ENCODE data around the gene ZFP1. TPM values are rescaled to one million over a fixed set of nuclear protein-coding genes. Genes with fewer than 3 reads are reported as not detected.
A peak's percentile ranks its signal among the peaks of the same experiment; 100 is the strongest.

Gene ZFP1
- total and polyA plus RNA-seq, 7 donors = 0.60 to 17.5 (median 9.2) TPM

DNA sequence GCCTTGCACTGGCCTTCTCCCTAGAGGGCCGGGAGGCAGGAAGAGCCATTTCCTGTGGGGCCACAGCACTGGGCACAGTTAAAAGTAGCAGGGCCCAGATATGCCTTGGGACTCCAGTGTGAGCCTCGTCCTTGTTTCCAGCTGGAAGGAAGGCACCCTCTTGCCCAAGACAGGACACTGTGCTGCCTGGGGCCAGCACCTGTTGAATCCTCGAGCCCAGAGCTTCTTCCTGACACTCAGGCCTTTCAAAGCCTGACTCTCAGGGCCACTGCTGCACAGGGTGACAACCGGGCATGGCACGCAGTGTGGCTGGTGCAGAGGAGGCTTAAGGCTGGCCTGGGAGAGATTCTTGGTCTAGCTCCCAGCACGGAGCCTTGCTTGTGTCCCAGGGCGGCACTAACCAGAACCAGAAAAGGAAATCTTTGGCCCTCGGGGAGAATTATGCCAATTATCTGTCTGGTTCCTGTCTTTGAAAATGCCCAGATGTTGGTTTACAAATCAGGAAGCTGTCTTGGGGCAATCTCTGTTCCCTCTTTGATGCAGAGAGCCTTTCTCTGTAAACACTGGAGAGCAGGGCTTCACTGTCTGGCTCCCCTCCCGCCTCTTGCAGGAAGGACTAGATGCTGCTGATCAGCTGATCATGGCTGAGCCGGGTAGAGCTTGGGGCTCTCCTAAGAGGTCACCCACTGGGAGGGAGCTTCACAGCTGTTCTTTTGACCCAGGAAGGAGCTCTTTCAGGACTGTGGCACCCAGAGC lies 42.8 kb upstream of the ZFP1 start:
- Histone ChIP-seq H3K4me3 (no peak overlapping the region), H3K9me3 (no peaks in the 10 kb centered on the region), H3K4me1 (peaks cover 0 to 86% (median 70%) of the 10 kb centered on the region in 4 donors), H3K36me3 (no peaks in the 10 kb centered on the region), H3K27me3 (no peaks in the 10 kb centered on the region), H3K27ac (peak overlapping the region; percentile 77 to 92 (median 88))
- TF ChIP-seq, protein P1, sequence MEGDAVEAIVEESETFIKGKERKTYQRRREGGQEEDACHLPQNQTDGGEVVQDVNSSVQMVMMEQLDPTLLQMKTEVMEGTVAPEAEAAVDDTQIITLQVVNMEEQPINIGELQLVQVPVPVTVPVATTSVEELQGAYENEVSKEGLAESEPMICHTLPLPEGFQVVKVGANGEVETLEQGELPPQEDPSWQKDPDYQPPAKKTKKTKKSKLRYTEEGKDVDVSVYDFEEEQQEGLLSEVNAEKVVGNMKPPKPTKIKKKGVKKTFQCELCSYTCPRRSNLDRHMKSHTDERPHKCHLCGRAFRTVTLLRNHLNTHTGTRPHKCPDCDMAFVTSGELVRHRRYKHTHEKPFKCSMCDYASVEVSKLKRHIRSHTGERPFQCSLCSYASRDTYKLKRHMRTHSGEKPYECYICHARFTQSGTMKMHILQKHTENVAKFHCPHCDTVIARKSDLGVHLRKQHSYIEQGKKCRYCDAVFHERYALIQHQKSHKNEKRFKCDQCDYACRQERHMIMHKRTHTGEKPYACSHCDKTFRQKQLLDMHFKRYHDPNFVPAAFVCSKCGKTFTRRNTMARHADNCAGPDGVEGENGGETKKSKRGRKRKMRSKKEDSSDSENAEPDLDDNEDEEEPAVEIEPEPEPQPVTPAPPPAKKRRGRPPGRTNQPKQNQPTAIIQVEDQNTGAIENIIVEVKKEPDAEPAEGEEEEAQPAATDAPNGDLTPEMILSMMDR (IDR thresholded peaks at IDR 0.05) = no peak
- TF ChIP-seq POLR2AphosphoS5 (IDR thresholded peaks at IDR 0.05) (peak; percentile 87 to 95 (median 90)), EP300 (IDR thresholded peaks at IDR 0.05) (peak in 3 of 4 donors; percentile 65 to 82 (median 77))
- intact Hi-C loops (cut with DNase I) = loop anchor here (2.0 to 10.0 kb wide), 2 partner anchors 45 to 61 kb away; no protein-coding TSS in a partner anchor
- WGBS, 2 donors = 53 to 76% methylated on average over 10 of the region's 10 CpGs
- peak; percentile 97 for DNase-seq

DNA sequence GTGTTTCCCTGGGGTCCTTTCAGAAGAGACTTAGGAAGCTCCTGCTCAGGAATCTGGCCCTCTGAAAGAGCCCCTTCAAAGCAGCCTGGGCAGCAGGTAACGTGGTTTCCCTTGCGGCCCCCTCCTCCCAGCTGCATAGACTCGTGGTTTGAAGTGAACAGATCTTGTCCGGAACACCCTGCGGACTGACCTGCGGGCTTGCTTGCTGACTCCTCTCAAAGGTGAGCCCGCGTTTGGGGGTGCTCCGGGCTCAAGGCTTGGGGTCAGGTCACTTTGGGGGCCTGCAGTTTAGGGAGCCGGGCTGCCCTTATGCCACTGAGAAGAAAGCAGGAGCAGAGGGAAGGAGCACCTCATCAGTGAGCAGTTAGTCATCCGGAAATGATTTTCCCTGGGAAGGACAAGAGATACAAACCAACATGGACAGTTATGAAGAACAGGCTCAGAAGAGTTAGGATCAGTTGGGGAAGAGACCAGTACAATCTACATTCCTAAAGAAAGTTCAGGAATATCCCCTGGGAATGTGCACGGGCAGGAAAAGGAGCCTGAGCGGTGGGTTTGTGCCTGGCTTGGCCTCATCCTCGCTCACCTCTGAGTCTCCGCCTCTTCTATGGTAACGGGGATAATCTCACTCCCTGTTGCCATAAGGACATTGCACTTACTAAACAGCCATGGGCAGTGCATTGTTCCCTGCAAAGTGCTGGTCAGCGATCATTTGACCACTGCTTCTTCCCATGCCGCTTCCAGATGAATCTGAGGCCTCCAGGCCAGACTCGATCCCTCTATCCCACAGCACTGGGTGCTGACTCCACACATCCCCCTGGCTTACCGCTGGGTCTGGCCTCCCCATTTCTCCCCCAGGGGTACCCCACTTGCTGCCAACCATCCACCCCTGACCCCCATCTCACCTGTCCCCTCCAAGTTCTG lies 41.7 kb upstream of the ZFP1 start:
- 91 to 94% methylated on average over 20 of the region's 20 CpGs for WGBS, 2 donors
- H3K27me3 ChIP-seq = no peaks in the 10 kb centered on the region
- intact Hi-C loops (cut with DNase I) = loop anchor here (10.0 kb wide), 1 partner anchor 62 kb away; no protein-coding TSS in a partner anchor
- TF ChIP-seq POLR2AphosphoS5 (IDR thresholded peaks at IDR 0.05) (no peak), POLR2A (IDR thresholded peaks at IDR 0.05) (no peak), EP300 (IDR thresholded peaks at IDR 0.05) (no peak)
- TF ChIP-seq, protein P1 (IDR thresholded peaks at IDR 0.05) = no peak
- no peaks in the 10 kb centered on the region for H3K9me3 ChIP-seq
- peak; percentile 59 for DNase-seq
- H3K36me3 ChIP-seq = no peaks in the 10 kb centered on the region
- H3K4me3 ChIP-seq = no peak overlapping the region
- H3K4me1 ChIP-seq = peaks cover 0 to 90% (median 79%) of the 10 kb centered on the region in 4 donors
- peak overlapping the region; percentile 77 to 92 (median 88) for H3K27ac ChIP-seq

DNA sequence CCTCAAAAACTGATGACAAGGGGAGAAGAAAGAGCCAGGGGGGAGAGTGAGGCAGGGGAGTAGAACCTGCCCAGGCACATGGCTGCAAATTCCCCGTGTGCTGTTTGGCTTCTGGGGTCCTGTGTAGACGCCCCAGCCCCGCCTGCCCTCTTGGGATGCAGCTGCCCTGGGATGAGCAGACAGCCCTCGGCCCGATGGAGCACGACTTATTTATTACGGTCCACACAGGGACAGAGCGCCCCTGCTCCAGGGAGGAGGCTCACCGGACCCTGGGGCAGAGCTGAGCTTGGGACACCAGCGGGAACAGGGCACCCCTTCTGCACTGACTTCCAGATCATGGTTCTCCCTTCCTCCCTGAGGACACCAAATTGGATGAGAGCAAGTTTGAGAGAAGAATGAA lies 40.8 kb upstream of the ZFP1 start:
- intact Hi-C loops (cut with DNase I) = loop anchor here (10.0 kb wide), 1 partner anchor 63 kb away; no protein-coding TSS in a partner anchor
- H3K4me1 ChIP-seq = peaks cover 0 to 99% (median 81%) of the 10 kb centered on the region in 4 donors
- TF ChIP-seq, protein P1 (IDR thresholded peaks at IDR 0.05) = no peak
- TF ChIP-seq POLR2A (IDR thresholded peaks at IDR 0.05) (no peak), EP300 (IDR thresholded peaks at IDR 0.05) (no peak), POLR2AphosphoS5 (IDR thresholded peaks at IDR 0.05) (no peak)
- DNase-seq = no peak
- H3K4me3 ChIP-seq = no peak overlapping the region
- H3K36me3 ChIP-seq = no peaks in the 10 kb centered on the region
- no peaks in the 10 kb centered on the region for H3K27me3 ChIP-seq
- WGBS, 2 donors = 88% methylated on average over 10 of the region's 10 CpGs
- no peaks in the 10 kb centered on the region for H3K9me3 ChIP-seq
- peak overlapping the region; percentile 77 to 92 (median 88) for H3K27ac ChIP-seq

DNA sequence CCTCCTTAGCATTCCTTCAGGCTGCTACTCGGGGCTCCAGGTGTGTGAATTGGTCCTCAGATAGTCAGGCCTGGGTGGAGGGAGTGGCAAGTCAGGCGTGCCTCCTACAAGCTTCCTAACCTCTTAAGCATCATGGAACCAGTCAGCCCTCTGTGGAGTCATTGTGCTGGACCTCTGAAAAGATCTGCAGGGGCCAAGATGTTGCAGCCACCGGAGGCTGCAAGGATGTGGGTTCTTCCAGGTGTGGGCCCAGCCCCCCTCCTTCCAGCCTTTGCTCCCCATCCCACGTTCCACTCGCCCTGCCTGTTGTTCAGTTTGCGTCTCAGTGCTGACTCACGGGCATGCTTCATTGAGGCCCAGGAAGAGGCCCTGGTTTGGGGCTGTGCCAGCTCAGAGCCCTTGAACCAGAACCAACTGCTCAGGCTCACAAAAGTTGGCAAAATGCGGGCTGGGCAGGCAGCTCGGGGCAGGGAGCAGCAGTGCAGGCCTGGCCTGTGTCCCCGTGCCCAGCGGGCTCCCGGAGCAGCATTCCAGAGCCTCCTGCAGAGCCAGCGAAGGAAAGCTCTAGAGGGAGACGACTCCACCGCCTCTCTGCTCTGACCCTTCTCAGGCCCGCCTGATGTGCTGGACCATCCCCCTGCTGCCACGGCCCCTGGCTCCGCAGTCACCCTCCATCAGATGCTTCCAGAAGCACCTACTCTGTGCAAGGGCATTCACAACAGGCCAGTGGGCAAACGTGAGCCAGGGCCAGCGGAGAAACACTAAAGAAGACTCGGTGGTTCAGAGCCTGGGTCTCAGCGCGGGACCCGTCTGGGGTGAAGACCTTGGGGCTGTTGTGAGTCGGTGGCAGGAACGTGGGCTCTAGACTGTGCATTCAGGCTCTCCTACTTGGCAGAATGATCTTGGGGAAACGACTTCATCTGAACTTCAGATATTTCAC lies 39.3 kb upstream of the ZFP1 start:
- intact Hi-C loops (cut with DNase I) = loop anchor here (10.0 kb wide), 1 partner anchor 64 kb away; no protein-coding TSS in a partner anchor
- no peak for TF ChIP-seq POLR2A (IDR thresholded peaks at IDR 0.05)
- TF ChIP-seq, protein P1 (IDR thresholded peaks at IDR 0.05) = no peak
- TF ChIP-seq POLR2AphosphoS5 (IDR thresholded peaks at IDR 0.05) = peak; percentile 56 to 77 (median 72)
- TF ChIP-seq EP300 (IDR thresholded peaks at IDR 0.05) = peak in 2 of 4 donors; percentile 24 to 34
- H3K27ac ChIP-seq = peak overlapping the region; percentile 77 to 92 (median 88)
- peak; percentile 97 for DNase-seq
- no peak overlapping the region for H3K4me3 ChIP-seq
- H3K4me1 ChIP-seq = peaks cover 0 to 84% (median 78%) of the 10 kb centered on the region in 4 donors
- WGBS, 2 donors = 51 to 55% methylated on average over 27 of the region's 27 CpGs
- H3K27me3 ChIP-seq = no peaks in the 10 kb centered on the region
- H3K9me3 ChIP-seq = no peaks in the 10 kb centered on the region
- no peaks in the 10 kb centered on the region for H3K36me3 ChIP-seq
